Astrocyte (in vitro differentiated cells and primary cell): ENCODE measurements around the gene TINCR. TPM values are rescaled to one million over a fixed set of nuclear protein-coding genes. Genes with fewer than 3 reads are reported as not detected.

Source experiments
- DNase-seq: peaks from one replicate; pipeline ENCODE4 v3.0.0-alpha.2; 2010; ENCODE audit warnings: low read depth
- FAIRE-seq: peaks from 2 replicates; lab custom pipeline; 2011; peaks lifted over from hg19 to GRCh38; lab: Jason Lieb, UNC
- H2AFZ ChIP-seq: 2 replicates; pipeline ENCODE4 v1.6.0; 2012; ENCODE audit warnings: low read depth, low read length, inconsistent platforms
- H3K27ac ChIP-seq: 2 replicates; pipeline ENCODE4 v1.5.1; 2011; ENCODE audit warnings: low read depth, low read length, inconsistent platforms
- H3K27me3 ChIP-seq: 2 replicates; pipeline ENCODE4 v1.6.0; 2011; ENCODE audit warnings: low read length, inconsistent platforms; ENCODE audit not compliant: insufficient read depth
- H3K36me3 ChIP-seq: 2 replicates; pipeline ENCODE4 v1.5.1; 2011; ENCODE audit warnings: low read length, inconsistent platforms; ENCODE audit not compliant: insufficient read depth
- H3K4me1 ChIP-seq: 2 replicates; pipeline ENCODE4 v1.5.1; 2011; ENCODE audit warnings: low read length, inconsistent platforms; ENCODE audit not compliant: insufficient read depth
- H3K4me2 ChIP-seq: 2 replicates; pipeline ENCODE4 v1.6.0; 2012; ENCODE audit warnings: low read length, inconsistent platforms
- H3K4me3 ChIP-seq: 2 replicates; pipeline ENCODE4 v1.5.1; 2011; ENCODE audit warnings: low read depth, mild to moderate bottlenecking, low read length, inconsistent platforms; ENCODE audit not compliant: insufficient read depth
- H3K79me2 ChIP-seq: 2 replicates; pipeline ENCODE4 v1.6.0; 2012; ENCODE audit warnings: mild to moderate bottlenecking, low read length, inconsistent platforms; ENCODE audit not compliant: insufficient read depth
- H3K9ac ChIP-seq: 2 replicates; pipeline ENCODE4 v1.6.0; 2012; ENCODE audit warnings: mild to moderate bottlenecking, low read length, inconsistent platforms
- H3K9me3 ChIP-seq: 2 replicates; pipeline ENCODE4 v1.5.1; 2012; ENCODE audit warnings: low read depth, mild to moderate bottlenecking, low read length, inconsistent platforms; ENCODE audit not compliant: insufficient read depth
- H4K20me1 ChIP-seq: 2 replicates; pipeline ENCODE4 v1.6.0; 2012; ENCODE audit warnings: low read length, inconsistent platforms; ENCODE audit not compliant: insufficient read depth
- H3K27ac Mint-ChIP-seq: one replicate; pipeline ENCODE4 v1.8.0; 2021; ENCODE audit warnings: mild to moderate bottlenecking, mixed read lengths; ENCODE audit not compliant: unreplicated experiment
- H3K27me3 Mint-ChIP-seq: one replicate; pipeline ENCODE4 v1.8.0; 2021; ENCODE audit warnings: low read depth, mixed read lengths; ENCODE audit not compliant: unreplicated experiment
- H3K36me3 Mint-ChIP-seq: one replicate; pipeline ENCODE4 v1.8.0; 2021; ENCODE audit warnings: low read depth, mixed read lengths; ENCODE audit not compliant: unreplicated experiment
- H3K4me1 Mint-ChIP-seq: one replicate; pipeline ENCODE4 v1.8.0; 2021; ENCODE audit warnings: low read depth, mixed read lengths; ENCODE audit not compliant: unreplicated experiment
- H3K4me3 Mint-ChIP-seq: one replicate; pipeline ENCODE4 v1.8.0; 2021; ENCODE audit warnings: mild to moderate bottlenecking, moderate library complexity, mixed read lengths; ENCODE audit not compliant: unreplicated experiment
- H3K9me3 Mint-ChIP-seq: one replicate; pipeline ENCODE4 v1.8.0; 2021; ENCODE audit warnings: mild to moderate bottlenecking, mixed read lengths; ENCODE audit not compliant: unreplicated experiment
- CTCF ChIP-seq: IDR thresholded peaks from 2 replicates; pipeline ENCODE4 v1.5.1; 2011; ENCODE audit warnings: low read depth, mild to moderate bottlenecking, inconsistent platforms, low read length, moderate library complexity; ENCODE audit not compliant: insufficient read depth
- EZH2 ChIP-seq: IDR thresholded peaks from 2 replicates; pipeline ENCODE4 v1.6.1; 2012; ENCODE audit warnings: mild to moderate bottlenecking, low read length, inconsistent platforms; ENCODE audit not compliant: insufficient read depth
- total RNA-seq: library from RNA; stranded (reverse); gene quantifications from 2 replicates; pipeline ENCODE4 v1.2.1, GENCODE V29; 2021

TINCR gene
- total RNA-seq, 1 donor from 2014 or later = 1.4 TPM

- Histone ChIP-seq H3K4me2 (no peak overlapping the region), H3K4me1 (peaks cover 2% of the 10 kb centered on the region), H2AFZ (no peak overlapping the region), H3K9me3 (no peaks in the 10 kb centered on the region), H3K27me3 (peaks cover 4% of the 10 kb centered on the region), H3K4me3 (no peak overlapping the region), H3K9ac (no peak overlapping the region), H3K36me3 (no peaks in the 10 kb centered on the region), H4K20me1 (no peaks in the 10 kb centered on the region), H3K79me2 (no peaks in the 10 kb centered on the region), H3K27ac (no peak overlapping the region)
- Mint-ChIP-seq H3K27ac (no peak overlapping the region), H3K9me3 (peaks cover 2% of the 10 kb centered on the region), H3K4me1 (peaks cover 3% of the 10 kb centered on the region), H3K4me3 (no peak overlapping the region), H3K27me3 (peaks cover 17% of the 10 kb centered on the region), H3K36me3 (no peaks in the 10 kb centered on the region)
- FAIRE-seq = no peak
- TF ChIP-seq CTCF (no peak), EZH2 (no peak)
- no peak for DNase-seq
Measured at GRCh38 chr19:5572556-5573286, 5.0 kb upstream of the TINCR start.

- Histone ChIP-seq H3K4me2 (no peak overlapping the region), H4K20me1 (no peaks in the 10 kb centered on the region), H3K27me3 (peaks cover 9% of the 10 kb centered on the region), H3K27ac (no peak overlapping the region), H3K79me2 (no peaks in the 10 kb centered on the region), H3K36me3 (no peaks in the 10 kb centered on the region), H2AFZ (no peak overlapping the region), H3K9ac (no peak overlapping the region), H3K4me3 (no peak overlapping the region), H3K9me3 (no peaks in the 10 kb centered on the region), H3K4me1 (no peaks in the 10 kb centered on the region)
- H3K27ac Mint-ChIP-seq = no peak overlapping the region
- TF ChIP-seq CTCF (no peak), EZH2 (no peak)
- no peak for DNase-seq
- no peak for FAIRE-seq
- H3K4me1 Mint-ChIP-seq = peaks cover 2% of the 10 kb centered on the region
- H3K27me3 Mint-ChIP-seq = peaks cover 17% of the 10 kb centered on the region
- peaks cover 2% of the 10 kb centered on the region for H3K9me3 Mint-ChIP-seq
- H3K36me3 Mint-ChIP-seq = no peaks in the 10 kb centered on the region
- H3K4me3 Mint-ChIP-seq = no peak overlapping the region
Measured at GRCh38 chr19:5571777-5572176, 4.0 kb upstream of the TINCR start.

- H3K4me1 Mint-ChIP-seq = no peaks in the 10 kb centered on the region
- H3K4me3 Mint-ChIP-seq = no peak overlapping the region
- peaks cover 20% of the 10 kb centered on the region for H3K27me3 ChIP-seq
- FAIRE-seq (no peak), DNase-seq (no peak)
- peaks cover under 1% of the 10 kb centered on the region for H3K36me3 Mint-ChIP-seq
- no peak overlapping the region for H3K4me3 ChIP-seq
- H3K27me3 Mint-ChIP-seq = peaks cover 18% of the 10 kb centered on the region
- H3K9me3 Mint-ChIP-seq = peaks cover 2% of the 10 kb centered on the region
- H3K4me1 ChIP-seq = no peaks in the 10 kb centered on the region
- H2AFZ ChIP-seq = no peak overlapping the region
- TF ChIP-seq CTCF = no peak
- H4K20me1 ChIP-seq = peaks cover 5% of the 10 kb centered on the region
- no peak overlapping the region for H3K27ac ChIP-seq
- no peaks in the 10 kb centered on the region for H3K9me3 ChIP-seq
- H3K79me2 ChIP-seq = no peaks in the 10 kb centered on the region
- no peak overlapping the region for H3K9ac ChIP-seq
- H3K27ac Mint-ChIP-seq = no peak overlapping the region
- peak overlapping the region; percentile 62 for H3K4me2 ChIP-seq
- H3K36me3 ChIP-seq = no peaks in the 10 kb centered on the region
Measured at GRCh38 chr19:5567970-5568407, 236 bp upstream of the TINCR start.
